GM13976 (cell line): ENCODE measurements around the gene KRTAP4-5.

Experiments used
- DNase-seq: peaks from one replicate; pipeline ENCODE4 v3.0.0; 2012; ENCODE audit warnings: low spot score
- CTCF ChIP-seq: IDR thresholded peaks from 2 replicates; pipeline ENCODE4 v1.5.1; 2012; ENCODE audit warnings: borderline replicate concordance, mild to moderate bottlenecking; ENCODE audit not compliant: insufficient read depth; ENCODE audit errors: extremely low read depth, missing control alignments, control extremely low read depth
- in situ Hi-C: fragments of 300-500 bp; cut with MboI; formaldehyde crosslinking; loops from one replicate; pipeline ENCODE4 v1.12.0; 2022; ENCODE audit warnings: low sequenced_read_pairs, mixed read lengths, inconsistent platforms; ENCODE audit not compliant: unreplicated experiment

The KRTAP4-5 gene

DNA sequence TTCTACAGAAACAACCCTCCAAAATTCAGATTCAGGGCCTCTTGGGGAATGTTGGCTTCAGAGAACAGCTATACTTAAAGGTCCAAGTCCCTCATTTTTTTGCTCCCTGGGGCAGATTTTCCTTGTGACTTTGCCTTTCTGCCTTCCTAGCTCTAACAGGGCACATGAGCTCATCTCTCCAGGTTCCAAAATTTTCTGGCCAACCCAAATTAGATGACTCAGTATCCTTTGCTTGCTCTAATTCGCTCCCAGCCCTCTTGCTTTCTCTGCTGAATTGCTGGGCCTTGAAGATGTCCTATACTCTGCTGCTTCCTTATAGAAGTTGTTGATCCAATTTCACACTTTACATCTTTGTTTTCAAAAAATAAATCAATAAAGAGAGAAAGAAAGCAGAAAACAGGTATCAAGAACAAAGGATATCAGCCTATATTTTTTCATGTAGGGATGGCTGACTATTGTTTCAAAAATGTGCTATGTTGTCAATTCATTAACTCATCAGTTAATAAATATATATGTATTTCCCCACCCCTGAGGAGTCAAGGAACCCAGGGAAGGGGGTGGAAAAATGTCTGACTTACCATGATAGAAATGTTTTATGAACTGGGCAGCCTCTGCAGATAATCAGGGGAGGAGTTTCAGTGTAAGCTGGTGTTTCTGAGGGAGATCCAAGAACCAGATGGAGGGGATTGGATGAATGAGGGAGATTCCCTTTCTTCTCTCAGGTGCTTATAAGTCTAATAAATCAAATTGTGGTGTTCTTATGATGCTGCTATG, 29.4 kb upstream of the KRTAP4-5 start:
- TF ChIP-seq CTCF: no peak
- DNase-seq: no peak
- in situ Hi-C loops: no loop called here

DNA sequence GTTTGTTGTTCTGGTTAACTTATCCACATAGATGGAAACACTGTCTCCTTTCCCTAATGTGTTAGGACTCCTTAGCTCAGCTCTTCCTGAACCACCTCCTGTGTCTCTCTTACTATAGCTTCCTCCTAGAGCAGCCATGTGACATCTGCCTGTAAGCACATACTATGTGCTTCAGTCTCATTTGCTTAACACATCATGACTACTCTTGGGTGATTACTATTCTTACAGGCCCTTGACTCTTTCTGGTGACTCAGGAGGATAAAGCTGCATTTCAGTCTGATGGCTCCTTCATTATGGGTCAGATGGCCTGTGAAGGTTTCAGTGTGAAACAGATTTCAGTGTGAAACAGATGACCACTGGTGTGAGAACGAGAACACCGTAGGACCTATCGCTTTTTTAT, 28.7 kb upstream of the KRTAP4-5 start:
- no peak for TF ChIP-seq CTCF
- no peak for DNase-seq

GRCh38 chr17:41177727-41178271, 28.2 kb upstream of the KRTAP4-5 start, which contains the start of gene KRTAP4-2:
KRTAP4-2 (minus strand) TSS chr17:41178221; CDS start chr17:41178164, 57 bp downstream.
- TF ChIP-seq CTCF: no peak
- in situ Hi-C loops: no loop called here
- DNase-seq: no peak

More for the DNA sequence above, 28.7 kb upstream of the KRTAP4-5 start:
- in situ Hi-C loops: no loop called here

- DNase-seq: no peak
- in situ Hi-C loops: no loop called here
- TF ChIP-seq CTCF: no peak
These were observed 27.2 kb upstream of the KRTAP4-5 start for GRCh38 chr17:41176744-41177387.

DNA sequence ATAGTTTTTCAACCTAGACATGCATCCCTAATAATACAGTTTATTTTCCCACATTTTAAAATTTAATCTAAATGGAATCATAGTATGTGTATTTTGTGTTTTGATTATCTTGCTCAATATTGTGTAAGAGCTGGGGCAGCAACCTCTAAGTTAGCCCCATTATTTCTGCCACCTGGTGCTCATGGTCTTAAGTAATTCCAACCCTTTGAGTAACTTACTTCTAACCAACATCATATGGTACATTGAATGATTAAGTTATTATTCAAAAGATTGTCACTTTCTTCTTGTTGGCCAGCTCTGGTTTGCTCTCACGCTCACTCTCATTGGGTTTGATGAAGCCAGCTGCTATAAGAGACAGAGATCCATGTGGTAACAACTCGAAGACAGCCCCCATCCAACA, 22.3 kb upstream of the KRTAP4-5 start:
- DNase-seq: no peak
- no peak for TF ChIP-seq CTCF
- in situ Hi-C loops: no loop called here

GRCh38 chr17:41168121-41168520, 18.5 kb upstream of the KRTAP4-5 start, which contains the start of gene KRTAP4-3:
KRTAP4-3 (minus strand) TSS chr17:41168221; CDS start chr17:41168172, 49 bp downstream.
- TF ChIP-seq CTCF: no peak
- DNase-seq: no peak
- in situ Hi-C loops: no loop called here
